ENCODE data around the gene TAGLN3. TPM values are rescaled to one million over a fixed set of nuclear protein-coding genes. Genes with fewer than 3 reads are reported as not detected.

The TAGLN3 gene
- total and polyA plus RNA-seq, 9 donors = 0.19 TPM; not detected in 8

GRCh38 chr3:112017091-112017490 is 18.4 kb downstream of the TAGLN3 start:
- H3K27ac ChIP-seq = no peak overlapping the region
- H3K27me3 ChIP-seq = no peaks in the 10 kb centered on the region
- TF ChIP-seq EP300 (IDR thresholded peaks at IDR 0.05) (no peak), CTCF (IDR thresholded peaks at IDR 0.05) (no peak), POLR2A (IDR thresholded peaks at IDR 0.05) (no peak)
- H3K36me3 ChIP-seq = no peaks in the 10 kb centered on the region
- intact Hi-C loops (cut with DNase I) = no loop called here
- H3K4me1 ChIP-seq (ENCODE audit: insufficient read depth) = peaks cover 2% of the 10 kb centered on the region
- DNase-seq = no peak
- no peaks in the 10 kb centered on the region for H3K9me3 ChIP-seq
- no peak overlapping the region for H3K4me3 ChIP-seq

- intact Hi-C loops (cut with DNase I) = no loop called here
- TF ChIP-seq EP300 (IDR thresholded peaks at IDR 0.05) = no peak
- TF ChIP-seq CTCF (IDR thresholded peaks at IDR 0.05) = no peak
- TF ChIP-seq POLR2A (IDR thresholded peaks at IDR 0.05) = no peak
- Histone ChIP-seq H3K4me3 (no peak overlapping the region), H3K27me3 (no peaks in the 10 kb centered on the region), H3K4me1 (ENCODE audit: insufficient read depth) (no peaks in the 10 kb centered on the region), H3K36me3 (no peaks in the 10 kb centered on the region), H3K9me3 (no peaks in the 10 kb centered on the region), H3K27ac (no peak overlapping the region)
- 95 to 98% (median 96%) methylated on average over 4 of the region's 4 CpGs for WGBS, 3 donors
- no peak for DNase-seq
Observed at GRCh38 chr3:112018712-112019111, 20.0 kb downstream of the TAGLN3 start.

- 67 to 86% (median 70%) methylated on average over 1 of the region's 1 CpG for WGBS, 3 donors
- H3K4me1 ChIP-seq (ENCODE audit: insufficient read depth) = no peaks in the 10 kb centered on the region
- no peak for TF ChIP-seq EP300 (IDR thresholded peaks at IDR 0.05)
- TF ChIP-seq POLR2A (IDR thresholded peaks at IDR 0.05) = no peak
- no peak for TF ChIP-seq CTCF (IDR thresholded peaks at IDR 0.05)
- no peaks in the 10 kb centered on the region for H3K9me3 ChIP-seq
- intact Hi-C loops (cut with DNase I) = no loop called here
- H3K4me3 ChIP-seq = no peak overlapping the region
- no peak overlapping the region for H3K27ac ChIP-seq
- no peak for DNase-seq
- no peaks in the 10 kb centered on the region for H3K27me3 ChIP-seq
- no peaks in the 10 kb centered on the region for H3K36me3 ChIP-seq
Observed at GRCh38 chr3:112019716-112020115, 21.0 kb downstream of the TAGLN3 start.

- WGBS, 3 donors = 76 to 81% (median 79%) methylated on average over 1 of the region's 1 CpG
- TF ChIP-seq POLR2A (IDR thresholded peaks at IDR 0.05) (no peak), EP300 (IDR thresholded peaks at IDR 0.05) (no peak), CTCF (IDR thresholded peaks at IDR 0.05) (no peak)
- Histone ChIP-seq H3K36me3 (no peaks in the 10 kb centered on the region), H3K4me1 (ENCODE audit: insufficient read depth) (no peaks in the 10 kb centered on the region), H3K27me3 (no peaks in the 10 kb centered on the region), H3K4me3 (no peak overlapping the region), H3K9me3 (no peaks in the 10 kb centered on the region), H3K27ac (no peak overlapping the region)
- intact Hi-C loops (cut with DNase I) = no loop called here
- DNase-seq = no peak
Observed at GRCh38 chr3:112020674-112021085, 22.0 kb downstream of the TAGLN3 start.

GRCh38 chr3:112027142-112027541 is 28.4 kb downstream of the TAGLN3 start:
- Histone ChIP-seq H3K9me3 (no peaks in the 10 kb centered on the region), H3K36me3 (no peaks in the 10 kb centered on the region), H3K4me1 (ENCODE audit: insufficient read depth) (no peaks in the 10 kb centered on the region), H3K27ac (no peak overlapping the region), H3K27me3 (no peaks in the 10 kb centered on the region), H3K4me3 (no peak overlapping the region)
- no peak for DNase-seq
- intact Hi-C loops (cut with DNase I) = no loop called here
- TF ChIP-seq POLR2A (IDR thresholded peaks at IDR 0.05) (no peak), EP300 (IDR thresholded peaks at IDR 0.05) (no peak), CTCF (IDR thresholded peaks at IDR 0.05) (no peak)
- 90 to 92% (median 91%) methylated on average over 4 of the region's 4 CpGs for WGBS, 3 donors

All from ovary (tissue), 9 donors.